Measurements from ENCODE around the gene FARP1. TPM values are rescaled to one million over a fixed set of nuclear protein-coding genes. Genes with fewer than 3 reads are reported as not detected.

FARP1 gene
- total and polyA plus RNA-seq, 10 of the 15 experiments (the other 5 are each of a cell fraction or from before 2014, with no cell fraction given): 0.17 to 6.9 (median 0.68) TPM

DNA sequence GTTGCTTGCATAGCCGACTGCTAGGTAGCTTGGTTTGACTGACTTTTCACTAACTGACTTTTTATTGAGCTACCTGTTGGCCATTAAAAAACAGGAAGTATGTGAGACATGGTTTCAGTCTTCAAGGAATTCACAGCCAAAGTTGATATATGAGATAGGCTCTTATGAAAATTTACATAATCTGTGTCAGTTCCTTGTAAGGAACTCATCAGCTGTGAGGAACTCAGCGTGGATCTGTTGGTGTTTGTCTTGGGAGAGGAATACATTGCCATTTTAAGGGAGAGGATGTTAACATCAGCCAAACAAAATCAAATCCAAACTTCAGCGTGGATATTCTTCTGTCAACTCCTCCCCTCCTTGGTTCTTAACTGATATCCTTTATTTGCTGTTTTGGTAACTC lies 32.1 kb downstream of the FARP1 start:
- no peaks in the 10 kb centered on the region; the same call in 2 of the 3 replicates for H3K9me3 ChIP-seq (replicated peaks; ENCODE audit: control insufficient read depth, insufficient read depth, low read length)
- no peaks in the 10 kb centered on the region for H3K79me2 ChIP-seq (ENCODE audit: control insufficient read depth, insufficient read depth, low read length)
- intact Hi-C loops (cut with micrococcal nuclease; ENCODE audit: unreplicated experiment): no loop called here
- DNase-seq (ENCODE audit: low read depth, low spot score) (no peak), FAIRE-seq (no peak), ATAC-seq (no peak)
- ChIA-PET SMC1A (ENCODE audit: uncharacterized antibody, unreplicated experiment) (interaction anchor here (0.6 to 2.3 kb wide), 9 partner anchors 8 to 367 kb away, joined by 3 to 9 read pairs (median 4); no protein-coding TSS in a partner anchor), POLR2A (no interaction called here), RAD21 (ENCODE audit: unreplicated experiment) (interaction anchor here (0.6 to 2.2 kb wide), 3 partner anchors 8 to 30 kb away, joined by 3 to 7 read pairs (median 3); no protein-coding TSS in a partner anchor), CTCF (interaction anchor here (0.6 to 1.4 kb wide), 3 partner anchors 15 to 478 kb away, joined by 3 to 4 read pairs (median 3); no protein-coding TSS in a partner anchor)
- H3K4me3 ChIP-seq: no peak overlapping the region
- H3K4me1 ChIP-seq (ENCODE audit: control insufficient read depth, insufficient read depth, low read length): no peaks in the 10 kb centered on the region
- TF ChIP-seq, protein P1, sequence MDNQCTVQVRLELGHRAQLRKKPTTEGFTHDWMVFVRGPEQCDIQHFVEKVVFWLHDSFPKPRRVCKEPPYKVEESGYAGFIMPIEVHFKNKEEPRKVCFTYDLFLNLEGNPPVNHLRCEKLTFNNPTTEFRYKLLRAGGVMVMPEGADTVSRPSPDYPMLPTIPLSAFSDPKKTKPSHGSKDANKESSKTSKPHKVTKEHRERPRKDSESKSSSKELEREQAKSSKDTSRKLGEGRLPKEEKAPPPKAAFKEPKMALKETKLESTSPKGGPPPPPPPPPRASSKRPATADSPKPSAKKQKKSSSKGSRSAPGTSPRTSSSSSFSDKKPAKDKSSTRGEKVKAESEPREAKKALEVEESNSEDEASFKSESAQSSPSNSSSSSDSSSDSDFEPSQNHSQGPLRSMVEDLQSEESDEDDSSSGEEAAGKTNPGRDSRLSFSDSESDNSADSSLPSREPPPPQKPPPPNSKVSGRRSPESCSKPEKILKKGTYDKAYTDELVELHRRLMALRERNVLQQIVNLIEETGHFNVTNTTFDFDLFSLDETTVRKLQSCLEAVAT (IDR thresholded peaks at IDR 0.05): 0 out of 2 replicates have a peak, but pooled peaks have one; percentile 1
- TF ChIP-seq HDGF (IDR thresholded peaks at IDR 0.05): no peak
- TF ChIP-seq KDM1A (IDR thresholded peaks at IDR 0.05; ENCODE audit: borderline replicate concordance): no peak
- H3K4me2 ChIP-seq (ENCODE audit: control insufficient read depth, insufficient read depth): no peak overlapping the region
- H3K27ac ChIP-seq (ENCODE audit: control insufficient read depth, insufficient read depth): no peak overlapping the region
- no peak overlapping the region for H2AFZ ChIP-seq (ENCODE audit: control insufficient read depth, low read depth, low read length)
- H3K36me3 ChIP-seq (ENCODE audit: control insufficient read depth in 2 of 2, insufficient read depth in 2 of 2, low read length in 1 of 2): no peaks in the 10 kb centered on the region
- BruUV-seq (replicated peaks): no TSS peak
- no peaks in the 10 kb centered on the region for H4K20me1 ChIP-seq (ENCODE audit: control insufficient read depth, insufficient read depth)
- in situ Hi-C loops (cut with MboI): no loop called here
- no peak overlapping the region for H3K9ac ChIP-seq (ENCODE audit: control insufficient read depth, insufficient read depth, low read length)
- H3K27me3 ChIP-seq (replicated peaks in 1 of 2; ENCODE audit: control insufficient read depth in 2 of 2, insufficient read depth in 2 of 2, low read length in 1 of 2): no peaks in the 10 kb centered on the region
- WGBS (ENCODE audit: insufficient coverage, insufficient replicate concordance, low lambda C conversion rate, missing lambda C conversion rate): 56% methylated on average over 3 of the region's 3 CpGs

DNA sequence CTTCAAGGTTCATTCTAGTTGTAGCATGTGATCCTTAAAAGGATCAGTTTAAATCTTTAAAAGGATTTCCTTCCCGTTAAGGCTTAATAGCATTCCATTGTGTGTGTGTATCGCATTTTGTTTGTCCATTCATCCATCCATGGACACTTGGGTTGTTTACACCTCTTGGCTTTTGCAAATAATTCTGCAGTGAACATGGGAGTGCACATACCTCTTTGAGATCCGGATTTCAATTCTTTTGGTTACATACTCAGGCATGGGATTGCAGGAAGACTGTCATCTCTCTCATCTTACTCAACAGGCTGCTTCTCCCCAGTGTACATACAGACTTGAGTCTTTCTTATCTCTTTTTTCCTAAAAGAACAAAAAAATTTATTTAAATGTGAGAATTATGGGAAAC lies 32.9 kb downstream of the FARP1 start:
- no peaks in the 10 kb centered on the region; the same call in 2 of the 3 replicates for H3K9me3 ChIP-seq (replicated peaks; ENCODE audit: control insufficient read depth, insufficient read depth, low read length)
- ChIA-PET RAD21 (ENCODE audit: unreplicated experiment) (interaction anchor here (1.0 to 2.2 kb wide), 2 partner anchors 7 to 24 kb away, joined by 3 to 7 read pairs; no protein-coding TSS in a partner anchor), CTCF (interaction anchor here (1.4 kb wide), 1 partner anchor 16 kb away, joined by 4 read pairs; no protein-coding TSS in a partner anchor), POLR2A (no interaction called here), SMC1A (ENCODE audit: uncharacterized antibody, unreplicated experiment) (interaction anchor here (2.3 kb wide), 1 partner anchor 26 kb away, joined by 9 read pairs; no protein-coding TSS in a partner anchor)
- intact Hi-C loops (cut with micrococcal nuclease; ENCODE audit: unreplicated experiment): no loop called here
- WGBS (ENCODE audit: insufficient coverage, insufficient replicate concordance, low lambda C conversion rate, missing lambda C conversion rate): 64% methylated on average over 3 of the region's 3 CpGs
- H3K4me3 ChIP-seq: no peak overlapping the region
- no peaks in the 10 kb centered on the region for H3K4me1 ChIP-seq (ENCODE audit: control insufficient read depth, insufficient read depth, low read length)
- H3K36me3 ChIP-seq (ENCODE audit: control insufficient read depth in 2 of 2, insufficient read depth in 2 of 2, low read length in 1 of 2): no peaks in the 10 kb centered on the region
- no peaks in the 10 kb centered on the region for H3K79me2 ChIP-seq (ENCODE audit: control insufficient read depth, insufficient read depth, low read length)
- no peak overlapping the region for H3K9ac ChIP-seq (ENCODE audit: control insufficient read depth, insufficient read depth, low read length)
- no peak for ATAC-seq
- no peak overlapping the region for H3K4me2 ChIP-seq (ENCODE audit: control insufficient read depth, insufficient read depth)
- BruUV-seq (replicated peaks): no TSS peak
- no peak overlapping the region for H3K27ac ChIP-seq (ENCODE audit: control insufficient read depth, insufficient read depth)
- DNase-seq (ENCODE audit: low read depth, low spot score): no peak
- H2AFZ ChIP-seq (ENCODE audit: control insufficient read depth, low read depth, low read length): no peak overlapping the region
- in situ Hi-C loops (cut with MboI): no loop called here
- no peak for FAIRE-seq
- no peaks in the 10 kb centered on the region for H4K20me1 ChIP-seq (ENCODE audit: control insufficient read depth, insufficient read depth)
- H3K27me3 ChIP-seq (replicated peaks in 1 of 2; ENCODE audit: control insufficient read depth in 2 of 2, insufficient read depth in 2 of 2, low read length in 1 of 2): no peaks in the 10 kb centered on the region
- TF ChIP-seq, protein P1 (IDR thresholded peaks at IDR 0.05): no peak
- no peak for TF ChIP-seq EP300 (IDR thresholded peaks at IDR 0.05; ENCODE audit: borderline replicate concordance in 1 of 2, control insufficient read depth in 1 of 2, low read depth in 2 of 2, low read length in 2 of 2)
- TF ChIP-seq, protein P2, sequence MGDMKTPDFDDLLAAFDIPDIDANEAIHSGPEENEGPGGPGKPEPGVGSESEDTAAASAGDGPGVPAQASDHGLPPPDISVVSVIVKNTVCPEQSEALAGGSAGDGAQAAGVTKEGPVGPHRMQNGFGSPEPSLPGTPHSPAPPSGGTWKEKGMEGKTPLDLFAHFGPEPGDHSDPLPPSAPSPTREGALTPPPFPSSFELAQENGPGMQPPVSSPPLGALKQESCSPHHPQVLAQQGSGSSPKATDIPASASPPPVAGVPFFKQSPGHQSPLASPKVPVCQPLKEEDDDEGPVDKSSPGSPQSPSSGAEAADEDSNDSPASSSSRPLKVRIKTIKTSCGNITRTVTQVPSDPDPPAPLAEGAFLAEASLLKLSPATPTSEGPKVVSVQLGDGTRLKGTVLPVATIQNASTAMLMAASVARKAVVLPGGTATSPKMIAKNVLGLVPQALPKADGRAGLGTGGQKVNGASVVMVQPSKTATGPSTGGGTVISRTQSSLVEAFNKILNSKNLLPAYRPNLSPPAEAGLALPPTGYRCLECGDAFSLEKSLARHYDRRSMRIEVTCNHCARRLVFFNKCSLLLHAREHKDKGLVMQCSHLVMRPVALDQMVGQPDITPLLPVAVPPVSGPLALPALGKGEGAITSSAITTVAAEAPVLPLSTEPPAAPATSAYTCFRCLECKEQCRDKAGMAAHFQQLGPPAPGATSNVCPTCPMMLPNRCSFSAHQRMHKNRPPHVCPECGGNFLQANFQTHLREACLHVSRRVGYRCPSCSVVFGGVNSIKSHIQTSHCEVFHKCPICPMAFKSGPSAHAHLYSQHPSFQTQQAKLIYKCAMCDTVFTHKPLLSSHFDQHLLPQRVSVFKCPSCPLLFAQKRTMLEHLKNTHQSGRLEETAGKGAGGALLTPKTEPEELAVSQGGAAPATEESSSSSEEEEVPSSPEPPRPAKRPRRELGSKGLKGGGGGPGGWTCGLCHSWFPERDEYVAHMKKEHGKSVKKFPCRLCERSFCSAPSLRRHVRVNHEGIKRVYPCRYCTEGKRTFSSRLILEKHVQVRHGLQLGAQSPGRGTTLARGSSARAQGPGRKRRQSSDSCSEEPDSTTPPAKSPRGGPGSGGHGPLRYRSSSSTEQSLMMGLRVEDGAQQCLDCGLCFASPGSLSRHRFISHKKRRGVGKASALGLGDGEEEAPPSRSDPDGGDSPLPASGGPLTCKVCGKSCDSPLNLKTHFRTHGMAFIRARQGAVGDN (IDR thresholded peaks at IDR 0.05): no peak
- no peak for TF ChIP-seq YY1 (IDR thresholded peaks at IDR 0.05; ENCODE audit: low read depth, low read length)
- no peak for TF ChIP-seq BACH1 (IDR thresholded peaks at IDR 0.05; ENCODE audit: borderline replicate concordance)
